Endothelial cell of umbilical vein (primary cell): ENCODE results near the gene FOXO6. TPM values are rescaled to one million over a fixed set of nuclear protein-coding genes. Genes with fewer than 3 reads are reported as not detected.

Source experiments
- BruUV-seq: library from RNA; stranded (reverse); fragments of 400-500 nt; replicated peaks from 2 replicates; lab custom pipeline; 2021; lab: Mats Ljungman, UMichigan
- CTCF ChIA-PET: fragments of 300-600, 350-600 bp; sonication (Branson Sonifier 250); formaldehyde crosslinking; loops from one replicate; lab custom pipeline; 2021; ENCODE audit warnings: antibody characterized with exemption, inconsistent platforms; lab: Charles Lee
- POLR2A ChIA-PET: fragments of 300-600, 350-600 bp; sonication (Branson Sonifier 250); formaldehyde crosslinking; loops from one replicate; lab custom pipeline; 2021; ENCODE audit warnings: antibody characterized with exemption, inconsistent platforms; lab: Charles Lee
- DNase-seq: peaks from one replicate; pipeline ENCODE4 v3.0.0-alpha.2; 2011; ENCODE audit warnings: low read depth, low spot score
- FAIRE-seq: peaks from 2 replicates; lab custom pipeline; 2011; peaks lifted over from hg19 to GRCh38; lab: Jason Lieb, UNC
- H2AFZ ChIP-seq: 2 replicates; pipeline ENCODE4 v1.6.0; 2012; ENCODE audit warnings: low read depth, low read length, control low read depth, inconsistent platforms
- H3K27ac ChIP-seq: 2 replicates; pipeline ENCODE4 v1.5.1; 2011; ENCODE audit warnings: low read depth, mild to moderate bottlenecking, control low read depth, low read length, moderate library complexity; ENCODE audit not compliant: insufficient read depth
- H3K27me3 ChIP-seq, 2 experiments: 2 replicates each; pipeline versions ENCODE4 v1.6.0 to v1.6.1; 2011; ENCODE audit warnings: low read length in 2 of 2, mixed read lengths in 1 of 2; ENCODE audit not compliant: control insufficient read depth in 2 of 2, insufficient read depth in 2 of 2
- H3K36me3 ChIP-seq, 2 experiments: 2 replicates in 1 of 2; 3 replicates in 1 of 2; pipeline ENCODE4 v1.5.1; 2011; ENCODE audit warnings: low read length in 2 of 2, mild to moderate bottlenecking in 1 of 2, moderate library complexity in 1 of 2; ENCODE audit not compliant: control insufficient read depth in 2 of 2, insufficient read depth in 2 of 2; ENCODE audit errors: extremely low read depth in 1 of 2
- H3K4me1 ChIP-seq: 3 replicates; pipeline ENCODE4 v1.5.1; 2011; ENCODE audit warnings: mild to moderate bottlenecking, low read length; ENCODE audit not compliant: control insufficient read depth, insufficient read depth; ENCODE audit errors: extremely low read depth
- H3K4me2 ChIP-seq: 2 replicates; pipeline ENCODE4 v1.6.1; 2011; ENCODE audit warnings: low read length, control low read depth, mixed read lengths; ENCODE audit not compliant: insufficient read depth
- H3K4me3 ChIP-seq, 3 experiments: fragments of 200-600 bp in 1 of 3; sonication (generic), shearing (Covaris generic) in 1 of 3; replicated peaks in 1 of 3; 2 replicates each; pipeline ENCODE4 v1.5.1; 2011 to 2016; ENCODE audit warnings: control low read depth in 3 of 3, low read length in 3 of 3, mild to moderate bottlenecking in 2 of 3, inconsistent platforms in 1 of 3, low read depth in 1 of 3, moderate library complexity in 1 of 3; ENCODE audit not compliant: insufficient read depth in 1 of 3
- H3K79me2 ChIP-seq: 2 replicates; pipeline ENCODE4 v1.6.0; 2012; ENCODE audit warnings: low read length, inconsistent platforms; ENCODE audit not compliant: control insufficient read depth, insufficient read depth
- H3K9ac ChIP-seq: replicated peaks from 2 replicates; pipeline ENCODE3; 2011; ENCODE audit warnings: low read length, control low read depth; ENCODE audit not compliant: insufficient read depth; ENCODE audit errors: extremely low read depth
- H3K9me1 ChIP-seq: replicated peaks from 3 replicates; pipeline ENCODE4 v1.6.0; 2011; ENCODE audit warnings: mild to moderate bottlenecking, low read length; ENCODE audit not compliant: control insufficient read depth, insufficient read depth; ENCODE audit errors: extremely low read depth
- H3K9me3 ChIP-seq: replicated peaks from 2 replicates; pipeline ENCODE4 v1.5.1; 2012; ENCODE audit warnings: low read length, inconsistent platforms; ENCODE audit not compliant: control insufficient read depth, insufficient read depth
- H4K20me1 ChIP-seq: replicated peaks from 2 replicates; pipeline ENCODE3; 2011; ENCODE audit warnings: mild to moderate bottlenecking, low read length; ENCODE audit not compliant: control insufficient read depth, insufficient read depth; ENCODE audit errors: extremely low read depth
- CTCF ChIP-seq, 2 donors: IDR thresholded peaks; 1 replicate in 1 of 2; 2 replicates in 1 of 2; pipeline ENCODE4 v1.5.1; 2011; ENCODE audit warnings: low read length in 2 of 2, mild to moderate bottlenecking in 2 of 2, moderate library complexity in 2 of 2, control low read depth in 1 of 2, inconsistent platforms in 1 of 2, low read depth in 1 of 2; ENCODE audit not compliant: insufficient read depth in 1 of 2; ENCODE audit errors: extremely low read depth in 1 of 2
- EZH2 ChIP-seq: IDR thresholded peaks from 2 replicates; pipeline ENCODE4 v1.6.1; 2012; ENCODE audit warnings: borderline replicate concordance, low read depth, mild to moderate bottlenecking, moderate library complexity, low read length, inconsistent platforms; ENCODE audit not compliant: severe bottlenecking
- FOS ChIP-seq: IDR thresholded peaks from 2 replicates; pipeline ENCODE4 v1.6.1; 2011; ENCODE audit warnings: mild to moderate bottlenecking, low read length, moderate library complexity, borderline replicate concordance; ENCODE audit not compliant: insufficient read depth
- GATA2 ChIP-seq: IDR thresholded peaks from 2 replicates; pipeline ENCODE4 v1.7.0; 2011; ENCODE audit warnings: low read depth, mild to moderate bottlenecking, moderate library complexity, mixed read lengths, low read length; ENCODE audit not compliant: insufficient read length, insufficient read depth
- JUN ChIP-seq: IDR thresholded peaks from 2 replicates; pipeline ENCODE4 v1.6.1; 2011; ENCODE audit warnings: borderline replicate concordance, low read depth; ENCODE audit not compliant: insufficient read length, insufficient read depth
- MAX ChIP-seq: IDR thresholded peaks from 2 replicates; pipeline ENCODE4 v1.6.1; 2011; ENCODE audit not compliant: insufficient read depth, insufficient read length
- MYC ChIP-seq: IDR thresholded peaks from one replicate; pipeline ENCODE4 v1.6.1; 2011; ENCODE audit warnings: mild to moderate bottlenecking, low read depth, low read length
- POLR2A ChIP-seq: IDR thresholded peaks from 2 replicates; pipeline ENCODE4 v1.6.1; 2012; ENCODE audit warnings: low read depth, mild to moderate bottlenecking, control low read depth, low read length
- POLR2AphosphoS5 ChIP-seq: IDR thresholded peaks from 2 replicates; pipeline ENCODE4 v1.6.1; 2012; ENCODE audit warnings: low read depth, mild to moderate bottlenecking, control low read depth, low read length, moderate library complexity; ENCODE audit not compliant: insufficient read depth
- dilution Hi-C: fragments of 300-500 bp; cut with MboI; formaldehyde crosslinking; loops from one replicate; pipeline ENCODE4 v1.15.0; 2019; ENCODE audit warnings: low sequenced_read_pairs; ENCODE audit not compliant: extremely low pct_ligation_motif_present
- intact Hi-C: fragments of 100-400 bp; cut with micrococcal nuclease; formaldehyde crosslinking; loops from one replicate; pipeline ENCODE4 v1.10.0; 2022
- polyA plus RNA-seq, 4 experiments: library from polyadenylated mRNA; depleted of rRNA in 3 of 4; stranded (reverse) in 3 of 4; unstranded in 1 of 4; fragments of >200 nt; gene quantifications; 2 replicates each; pipeline versions ENCODE4 v1.2.1 to v1.2.3, GENCODE V29; 2011 to 2012; ENCODE audit warnings: missing spikeins in 1 of 4
- total RNA-seq: library from RNA; stranded (reverse); gene quantifications from 2 replicates; pipeline ENCODE4 v1.2.3, GENCODE V29; 2021

FOXO6 gene
- total and polyA plus RNA-seq, 2 donors (not counting 3 experiments of a cell fraction or from before 2014, with no cell fraction given): 0.04 to 0.38 TPM

- Histone ChIP-seq H2AFZ (no peak overlapping the region), H3K4me2 (no peak overlapping the region), H3K9me3 (no peaks in the 10 kb centered on the region), H3K4me3 (no peak overlapping the region), H3K27me3 (no peaks in the 10 kb centered on the region), H3K79me2 (no peaks in the 10 kb centered on the region), H3K36me3 (no peaks in the 10 kb centered on the region), H3K4me1 (peaks cover under 1% of the 10 kb centered on the region), H4K20me1 (no peaks in the 10 kb centered on the region), H3K27ac (no peak overlapping the region), H3K9me1 (no peaks in the 10 kb centered on the region), H3K9ac (no peak overlapping the region)
- CTCF ChIA-PET: interaction anchor here (1.0 kb wide), 1 partner anchor 52 kb away, joined by 3 read pairs; no protein-coding TSS in a partner anchor
- DNase-seq (no peak), FAIRE-seq (no peak)
- POLR2A ChIA-PET: no interaction called here
- BruUV-seq: no TSS peak
- intact Hi-C loops (no loop called here), dilution Hi-C loops (no loop called here)
- TF ChIP-seq CTCF (IDR thresholded peaks at IDR 0.05; ENCODE audit: extremely low read depth in 1 of 2, insufficient read depth in 1 of 2, low read depth in 1 of 2, low read length in 2 of 2): no peak
- no peak for TF ChIP-seq FOS
- TF ChIP-seq GATA2: no peak
- no peak for TF ChIP-seq MYC
- TF ChIP-seq POLR2A: no peak
Observed at GRCh38 chr1:41374711-41375110, 13.5 kb downstream of the FOXO6 start.

GRCh38 chr1:41377397-41377796 is 16.2 kb downstream of the FOXO6 start:
- dilution Hi-C loops: no loop called here
- BruUV-seq: no TSS peak
- H3K79me2 ChIP-seq: no peaks in the 10 kb centered on the region
- H3K27me3 ChIP-seq: no peaks in the 10 kb centered on the region
- H3K9me1 ChIP-seq: no peaks in the 10 kb centered on the region
- TF ChIP-seq CTCF (IDR thresholded peaks at IDR 0.05; ENCODE audit: extremely low read depth in 1 of 2, insufficient read depth in 1 of 2, low read depth in 1 of 2, low read length in 2 of 2): no peak
- TF ChIP-seq EZH2: no peak
- no peak for TF ChIP-seq GATA2
- TF ChIP-seq POLR2A: no peak
- TF ChIP-seq POLR2AphosphoS5: no peak
- TF ChIP-seq JUN: no peak
- TF ChIP-seq FOS: no peak
- TF ChIP-seq MYC: no peak
- TF ChIP-seq MAX: no peak
- H3K36me3 ChIP-seq: no peaks in the 10 kb centered on the region
- no peaks in the 10 kb centered on the region for H4K20me1 ChIP-seq
- CTCF ChIA-PET: interaction anchor here (3.2 kb wide), 1 partner anchor 16 kb away, joined by 12 read pairs; the partner anchor contains the start of gene FOXO6
- H3K4me2 ChIP-seq: no peak overlapping the region
- DNase-seq (no peak), FAIRE-seq (no peak)
- H3K27ac ChIP-seq: no peak overlapping the region
- H3K9ac ChIP-seq: no peak overlapping the region
- intact Hi-C loops: no loop called here
- no peaks in the 10 kb centered on the region for H3K9me3 ChIP-seq
- H3K4me3 ChIP-seq: no peak overlapping the region
- peaks cover 2% of the 10 kb centered on the region for H3K4me1 ChIP-seq
- H2AFZ ChIP-seq: no peak overlapping the region
- POLR2A ChIA-PET: no interaction called here
